Activated CD4-positive, alpha-beta T cell treated with anti-CD3 and anti-CD28 coated beads, Interleukin-2, amount 50 U/mL, for 48 hours (primary cell): ENCODE measurements around the gene TRIM74.
"Not testable (repeated sequence)": the region's sequence is repeated elsewhere in the genome, so short reads cannot be mapped to it uniquely, and the experiment has no call there.

Experiments used
- DNase-seq, 2 experiments: peaks; one replicate each; pipeline ENCODE4 v3.0.0-alpha.2; 2020

Gene TRIM74

GRCh38 chr7:72954563-72955198 lies 14.6 kb downstream of the TRIM74 start:
- not testable (repeated sequence) for DNase-seq

- DNase-seq = not testable (repeated sequence)
Observed at GRCh38 chr7:72953901-72954562, 15.2 kb downstream of the TRIM74 start.

GRCh38 chr7:72950432-72950831 lies 18.8 kb downstream of the TRIM74 start:
- not testable (repeated sequence) for DNase-seq

- DNase-seq = not testable (repeated sequence)
Observed at GRCh38 chr7:72949686-72950085, 19.6 kb downstream of the TRIM74 start.

GRCh38 chr7:72949276-72949675 lies 20.0 kb downstream of the TRIM74 start:
- DNase-seq = not testable (repeated sequence)

GRCh38 chr7:72948714-72949113 lies 20.6 kb downstream of the TRIM74 start:
- not testable (repeated sequence) for DNase-seq

- DNase-seq = not testable (repeated sequence)
Observed at GRCh38 chr7:72946130-72946745, 23.0 kb downstream of the TRIM74 start.

- not testable (repeated sequence) for DNase-seq
Observed at GRCh38 chr7:72945597-72945996, 23.7 kb downstream of the TRIM74 start.

GRCh38 chr7:72944937-72945336 lies 24.3 kb downstream of the TRIM74 start:
- DNase-seq = not testable (repeated sequence)

- not testable (repeated sequence) for DNase-seq
Observed at GRCh38 chr7:72942956-72943355, 26.3 kb downstream of the TRIM74 start.

GRCh38 chr7:72942022-72942705 lies 27.1 kb downstream of the TRIM74 start:
- not testable (repeated sequence) for DNase-seq

- DNase-seq = not testable (repeated sequence)
Observed at GRCh38 chr7:72928216-72928615, 41.0 kb downstream of the TRIM74 start.

GRCh38 chr7:72927791-72928190 lies 41.5 kb downstream of the TRIM74 start:
- DNase-seq = not testable (repeated sequence)

GRCh38 chr7:72925546-72926120 lies 43.6 kb downstream of the TRIM74 start:
- no peak for DNase-seq

GRCh38 chr7:72924733-72925545 lies 44.3 kb downstream of the TRIM74 start, which contains the start of gene POM121:
POM121 (plus strand) TSS chr7:72925095; CDS start chr7:72925122, 27 bp downstream.
- peak; percentile 80 to 84 for DNase-seq

- no peak for DNase-seq
Observed at GRCh38 chr7:72924386-72924732, 44.9 kb downstream of the TRIM74 start.

- DNase-seq = no peak
Observed at GRCh38 chr7:72919256-72919775, 50.0 kb downstream of the TRIM74 start.

GRCh38 chr7:72914756-72915525 lies 54.3 kb downstream of the TRIM74 start:
- peak; percentile 67 to 76 for DNase-seq

GRCh38 chr7:72913750-72914149 lies 55.5 kb downstream of the TRIM74 start:
- DNase-seq = peak; percentile 44 to 63

GRCh38 chr7:72911395-72911794 lies 57.9 kb downstream of the TRIM74 start:
- DNase-seq = not testable (repeated sequence)
